ENCODE measurements around the gene CFAP210. TPM values are rescaled to one million over a fixed set of nuclear protein-coding genes. Genes with fewer than 3 reads are reported as not detected.

CFAP210 gene
- total and polyA plus RNA-seq, 2 experiments from 2014 or later: 3.7 TPM; not detected in 1

GRCh38 chr2:169705927-169706326, 11.7 kb upstream of the CFAP210 start (continued):
- TF ChIP-seq POLR2AphosphoS5 (IDR thresholded peaks at IDR 0.05; ENCODE audit: low read depth) (no peak), EZH2 (IDR thresholded peaks at IDR 0.05; ENCODE audit: low read depth, unreplicated experiment) (no peak), REST (IDR thresholded peaks at IDR 0.05; ENCODE audit: unreplicated experiment) (no peak), EZH2phosphoT487 (IDR thresholded peaks at IDR 0.05; ENCODE audit: unreplicated experiment) (no peak), CREB1 (CRISPR knock-in tag; IDR thresholded peaks at IDR 0.05; ENCODE audit: low read depth) (no peak)

- Mint-ChIP-seq H3K27me3 (ENCODE audit: insufficient read depth, low read depth, poor library complexity) (no peaks in the 10 kb centered on the region), H3K9me3 (no peaks in the 10 kb centered on the region), H3K27ac (no peak overlapping the region), H3K36me3 (ENCODE audit: low read depth) (no peaks in the 10 kb centered on the region), H3K4me3 (no peak overlapping the region), H3K4me1 (no peaks in the 10 kb centered on the region)
- Histone ChIP-seq H3K79me2 (replicated peaks; ENCODE audit: insufficient read depth) (no peaks in the 10 kb centered on the region), H3F3A (replicated peaks; ENCODE audit: low read depth) (no peaks in the 10 kb centered on the region), H3K4me2 (no peak overlapping the region), H4K20me1 (replicated peaks; ENCODE audit: insufficient read depth) (peaks cover 4% of the 10 kb centered on the region; the same call in 1 of the 2 replicates), H3K27me3 (ENCODE audit: insufficient read depth) (no peaks in the 10 kb centered on the region), H3K4me1 (ENCODE audit: insufficient read depth) (no peaks in the 10 kb centered on the region), H3K9me2 (ENCODE audit: insufficient read depth) (no peaks in the 10 kb centered on the region), H3K27ac (ENCODE audit: low read depth) (no peak overlapping the region), H3K4me3 (no peak overlapping the region), H2AFZ (no peak overlapping the region), H3K36me3 (ENCODE audit: insufficient read depth) (no peaks in the 10 kb centered on the region; the same call in 1 of the 2 replicates)
- DNase-seq (ENCODE audit: low spot score) (no peak), ATAC-seq (no peak)
- TF ChIP-seq EZH2 (IDR thresholded peaks at IDR 0.05; ENCODE audit: low read depth, unreplicated experiment): no peak
Observed at GRCh38 chr2:169704160-169704708, 10.0 kb upstream of the CFAP210 start.

GRCh38 chr2:169702996-169703395, 8.8 kb upstream of the CFAP210 start:
- H3K9me2 ChIP-seq (ENCODE audit: insufficient read depth): no peaks in the 10 kb centered on the region
- ATAC-seq (no peak), DNase-seq (ENCODE audit: low spot score) (no peak)
- H3K27me3 ChIP-seq (ENCODE audit: insufficient read depth): no peaks in the 10 kb centered on the region
- no peak overlapping the region for H3K4me3 ChIP-seq
- H3K4me1 ChIP-seq (ENCODE audit: insufficient read depth): no peaks in the 10 kb centered on the region
- H3K36me3 ChIP-seq (ENCODE audit: insufficient read depth): no peaks in the 10 kb centered on the region; the same call in 1 of the 2 replicates
- no peak overlapping the region for H3K4me2 ChIP-seq
- Mint-ChIP-seq H3K36me3 (ENCODE audit: low read depth) (no peaks in the 10 kb centered on the region; the same call in 1 of the 3 replicates), H3K27ac (no peak overlapping the region), H3K4me3 (no peak overlapping the region), H3K4me1 (no peaks in the 10 kb centered on the region), H3K27me3 (ENCODE audit: insufficient read depth, low read depth, poor library complexity) (no peaks in the 10 kb centered on the region), H3K9me3 (no peaks in the 10 kb centered on the region)
- no peaks in the 10 kb centered on the region for H3F3A ChIP-seq (replicated peaks; ENCODE audit: low read depth)
- peaks cover 3% of the 10 kb centered on the region; the same call in 1 of the 2 replicates for H4K20me1 ChIP-seq (replicated peaks; ENCODE audit: insufficient read depth)
- H3K79me2 ChIP-seq (replicated peaks; ENCODE audit: insufficient read depth): no peaks in the 10 kb centered on the region
- no peak overlapping the region for H3K27ac ChIP-seq (ENCODE audit: low read depth)
- H2AFZ ChIP-seq: no peak overlapping the region
- TF ChIP-seq EZH2 (IDR thresholded peaks at IDR 0.05; ENCODE audit: low read depth, unreplicated experiment) (no peak), JUNB (IDR thresholded peaks at IDR 0.05; ENCODE audit: unreplicated experiment) (no peak), ETS1 (IDR thresholded peaks at IDR 0.05) (no peak), CREB1 (CRISPR knock-in tag; IDR thresholded peaks at IDR 0.05; ENCODE audit: low read depth) (no peak), STAT1 (IDR thresholded peaks at IDR 0.05; ENCODE audit: unreplicated experiment) (no peak), ZNF462 (CRISPR knock-in tag; IDR thresholded peaks at IDR 0.05) (no peak)
